ENCODE data around the gene EID2B. TPM values are rescaled to one million over a fixed set of nuclear protein-coding genes. Genes with fewer than 3 reads are reported as not detected.

EID2B gene
- total RNA-seq, 2 experiments from 2014 or later = 4.7 to 7.4 TPM

GRCh38 chr19:39520541-39521484, 11.8 kb downstream of the EID2B start:
- Mint-ChIP-seq H3K36me3 (peaks cover 4% of the 10 kb centered on the region), H3K4me3 (no peak overlapping the region), H3K27ac (no peak overlapping the region), H3K4me1 (peaks cover 5% of the 10 kb centered on the region), H3K27me3 (peaks cover 21% of the 10 kb centered on the region), H3K9me3 (ENCODE audit: low read depth) (no peaks in the 10 kb centered on the region)
- DNase-seq (no peak), ATAC-seq (no peak)
- CTCF ChIA-PET = interaction anchor here (0.6 kb wide), 1 partner anchor 1387 kb away, joined by 4 read pairs; no protein-coding TSS in a partner anchor

- peaks cover 10% of the 10 kb centered on the region for H3K4me1 Mint-ChIP-seq
- no peak for DNase-seq
- CTCF ChIA-PET = interaction anchor here (2.1 to 2.3 kb wide), 2 partner anchors 14 to 16 kb away, joined by 8 read pairs; partner anchors contain the start of gene EID2B
- peaks cover 39% of the 10 kb centered on the region for H3K27me3 Mint-ChIP-seq
- H3K36me3 Mint-ChIP-seq = no peaks in the 10 kb centered on the region
- H3K4me3 Mint-ChIP-seq = no peak overlapping the region
- no peaks in the 10 kb centered on the region for H3K9me3 Mint-ChIP-seq (ENCODE audit: low read depth)
- no peak overlapping the region for H3K27ac Mint-ChIP-seq
- no peak for ATAC-seq
Observed at GRCh38 chr19:39518975-39519374, 13.7 kb downstream of the EID2B start.

DNA sequence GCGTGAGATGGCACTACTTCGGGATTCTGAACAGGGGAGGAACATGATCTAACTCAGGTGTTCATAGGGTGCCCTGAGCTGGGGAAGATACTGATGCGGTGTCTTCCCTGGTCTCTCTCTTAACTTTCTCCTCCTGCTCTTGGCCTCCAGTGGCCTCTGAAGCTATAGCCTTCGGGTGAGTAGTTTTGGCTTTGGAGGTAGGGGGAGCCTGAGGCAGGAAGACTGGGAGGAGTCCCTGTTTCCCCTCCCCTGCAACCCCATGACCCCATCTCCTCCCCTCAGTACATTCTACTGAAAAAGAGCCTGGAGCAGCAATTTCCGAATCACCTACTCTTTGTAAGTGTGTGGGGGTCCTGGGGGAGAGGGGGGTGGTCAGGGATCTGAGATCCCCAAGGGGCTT, 14.2 kb downstream of the EID2B start:
- H3K4me1 Mint-ChIP-seq = peaks cover 10% of the 10 kb centered on the region
- no peak for DNase-seq
- H3K4me3 Mint-ChIP-seq = no peak overlapping the region
- CTCF ChIA-PET = interaction anchor here (1.2 to 2.3 kb wide), 3 partner anchors 9 to 15 kb away, joined by 4 to 8 read pairs (median 8); partner anchors contain the start of gene EID2B
- H3K27me3 Mint-ChIP-seq = peaks cover 45% of the 10 kb centered on the region
- ATAC-seq = no peak
- no peak overlapping the region for H3K27ac Mint-ChIP-seq
- H3K36me3 Mint-ChIP-seq = no peaks in the 10 kb centered on the region
- no peaks in the 10 kb centered on the region for H3K9me3 Mint-ChIP-seq (ENCODE audit: low read depth)

DNA sequence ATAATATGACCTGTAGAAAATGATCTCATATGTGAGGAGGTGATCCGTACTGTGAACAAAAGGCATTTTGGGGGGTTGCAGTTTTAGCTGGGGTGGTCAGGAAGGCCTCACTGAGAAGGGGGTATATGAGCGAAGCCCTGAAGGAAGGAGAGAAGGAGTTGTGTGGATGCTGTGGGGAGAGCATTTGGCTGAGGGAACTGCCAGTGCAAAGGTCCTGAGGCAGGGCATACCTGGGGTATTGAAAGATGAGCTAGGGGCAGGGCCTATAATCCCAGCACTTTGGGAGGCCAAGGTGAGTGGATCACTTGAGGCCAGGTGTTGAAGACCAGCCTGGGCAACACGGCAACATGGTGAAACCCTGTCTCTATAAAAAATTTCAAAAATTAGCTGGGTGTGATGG, 15.2 kb downstream of the EID2B start:
- H3K9me3 Mint-ChIP-seq (ENCODE audit: low read depth) = no peaks in the 10 kb centered on the region
- peaks cover 10% of the 10 kb centered on the region for H3K4me1 Mint-ChIP-seq
- no peak overlapping the region for H3K4me3 Mint-ChIP-seq
- no peak overlapping the region for H3K27ac Mint-ChIP-seq
- peaks cover 51% of the 10 kb centered on the region for H3K27me3 Mint-ChIP-seq
- no peak for ATAC-seq
- CTCF ChIA-PET = interaction anchor here (1.2 to 2.1 kb wide), 2 partner anchors 8 to 15 kb away, joined by 4 to 8 read pairs; partner anchors contain the start of gene EID2B
- H3K36me3 Mint-ChIP-seq = no peaks in the 10 kb centered on the region
- no peak for DNase-seq

DNA sequence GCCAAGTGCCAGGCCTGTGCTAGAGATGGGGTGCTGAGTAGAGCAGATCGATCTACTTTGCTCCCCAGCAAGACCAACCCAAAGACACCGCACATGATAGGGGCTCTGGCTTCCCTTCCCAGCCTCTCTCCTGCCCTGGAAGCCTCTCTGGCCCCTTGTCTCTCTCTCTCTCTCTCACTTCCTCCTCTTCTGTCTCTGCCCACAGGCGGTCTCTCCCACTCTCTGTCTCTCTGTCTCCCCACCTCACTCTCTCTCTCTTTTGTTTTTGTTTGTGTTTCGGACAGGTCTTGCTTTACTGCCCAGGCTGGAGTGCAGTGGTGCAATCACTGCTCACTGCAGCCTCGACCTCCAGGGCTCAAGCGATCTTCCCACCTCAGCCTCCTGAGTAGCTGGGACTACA, 16.4 kb downstream of the EID2B start:
- H3K27me3 Mint-ChIP-seq = peaks cover 56% of the 10 kb centered on the region
- peaks cover 10% of the 10 kb centered on the region for H3K4me1 Mint-ChIP-seq
- no peaks in the 10 kb centered on the region for H3K36me3 Mint-ChIP-seq
- DNase-seq (no peak), ATAC-seq (no peak)
- no peaks in the 10 kb centered on the region for H3K9me3 Mint-ChIP-seq (ENCODE audit: low read depth)
- CTCF ChIA-PET = interaction anchor here (1.1 kb wide), 2 partner anchors 9 to 18 kb away, joined by 3 to 4 read pairs; no protein-coding TSS in a partner anchor
- no peak overlapping the region for H3K27ac Mint-ChIP-seq
- H3K4me3 Mint-ChIP-seq = no peak overlapping the region

- Mint-ChIP-seq H3K27me3 (peaks cover 56% of the 10 kb centered on the region), H3K9me3 (ENCODE audit: low read depth) (no peaks in the 10 kb centered on the region), H3K4me1 (peaks cover 10% of the 10 kb centered on the region), H3K27ac (no peak overlapping the region), H3K36me3 (no peaks in the 10 kb centered on the region), H3K4me3 (peak overlapping the region; percentile 32)
- no peak for ATAC-seq
- CTCF ChIA-PET = interaction anchor here (0.7 to 1.1 kb wide), 3 partner anchors 10 to 18 kb away, joined by 3 to 4 read pairs (median 3); partner anchors contain the start of gene EID2B
- DNase-seq = no peak
Observed at GRCh38 chr19:39515551-39516191, 17.0 kb downstream of the EID2B start.

DNA sequence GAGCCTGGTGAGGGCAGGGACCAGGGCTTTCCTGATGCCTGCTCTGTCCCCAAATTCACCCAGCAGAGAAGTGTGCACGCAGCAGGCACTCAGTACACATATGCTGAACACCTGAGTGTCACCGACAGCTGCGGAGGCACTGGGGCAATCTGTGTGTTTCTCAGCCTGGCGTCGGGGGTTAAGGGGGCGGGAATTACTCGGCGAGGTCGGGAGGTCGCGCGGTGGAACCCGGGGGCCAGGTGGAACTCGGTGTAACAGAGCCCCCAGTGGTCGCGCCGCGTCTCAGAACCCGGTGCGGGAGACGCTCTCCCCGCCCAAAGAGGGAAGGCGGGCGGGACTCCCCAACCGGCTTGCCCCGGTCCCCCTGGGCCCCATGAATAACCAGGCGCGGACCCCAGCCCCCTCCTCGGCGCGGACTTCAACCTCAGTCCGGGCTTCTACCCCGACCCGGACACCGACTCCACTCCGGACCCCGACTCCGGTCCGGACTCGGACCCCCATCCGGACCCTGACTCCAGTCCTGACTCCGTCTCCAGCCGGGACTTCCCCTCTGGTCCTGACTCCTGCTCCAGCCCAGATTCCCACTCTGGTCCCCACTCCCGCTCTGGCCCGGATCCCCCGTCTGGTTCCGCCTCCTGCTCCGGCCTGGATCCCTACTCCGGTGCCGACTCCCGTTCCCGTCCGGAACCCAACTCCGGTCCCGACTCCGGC, 17.7 kb downstream of the EID2B start, which contains the start of gene SELENOV:
SELENOV (plus strand) TSS at position 300 of the 711 bp plus-strand sequence; CDS start at position 374, 74 bp downstream.
- peaks cover 58% of the 10 kb centered on the region for H3K27me3 Mint-ChIP-seq
- ATAC-seq (peak; percentile 39), DNase-seq (no peak)
- H3K9me3 Mint-ChIP-seq (ENCODE audit: low read depth) = no peaks in the 10 kb centered on the region
- H3K36me3 Mint-ChIP-seq = no peaks in the 10 kb centered on the region
- no peak within 1 kb of the TSS for H3K27ac Mint-ChIP-seq
- peaks cover 13% of the 10 kb centered on the region for H3K4me1 Mint-ChIP-seq
- CTCF ChIA-PET = interaction anchor here (0.7 to 1.7 kb wide), 6 partner anchors 10 to 18 kb away, joined by 3 to 7 read pairs (median 3); partner anchors contain the start of genes DLL3 and EID2B
- H3K4me3 Mint-ChIP-seq = peak within 1 kb of the TSS; percentile 32

- H3K27ac Mint-ChIP-seq = no peak overlapping the region
Observed at GRCh38 chr19:39512988-39513387, 19.7 kb downstream of the EID2B start.

GRCh38 chr19:39509233-39509632, 23.4 kb downstream of the EID2B start:
- no peak overlapping the region for H3K4me3 Mint-ChIP-seq
- DNase-seq (no peak), ATAC-seq (no peak)
- no peaks in the 10 kb centered on the region for H3K9me3 Mint-ChIP-seq (ENCODE audit: low read depth)
- H3K27me3 Mint-ChIP-seq = peaks cover 60% of the 10 kb centered on the region
- CTCF ChIA-PET = interaction anchor here (0.7 to 2.7 kb wide), 4 partner anchors 9 to 284 kb away, joined by 3 to 11 read pairs (median 4); partner anchors contain the start of gene EID2B
- H3K36me3 Mint-ChIP-seq = no peaks in the 10 kb centered on the region
- H3K27ac Mint-ChIP-seq = no peak overlapping the region
- H3K4me1 Mint-ChIP-seq = peaks cover 17% of the 10 kb centered on the region

More at GRCh38 chr19:39512988-39513387, 19.7 kb downstream of the EID2B start:
- DNase-seq (no peak), ATAC-seq (no peak)
- Mint-ChIP-seq H3K27me3 (peaks cover 63% of the 10 kb centered on the region), H3K9me3 (ENCODE audit: low read depth) (no peaks in the 10 kb centered on the region), H3K36me3 (no peaks in the 10 kb centered on the region), H3K4me1 (peaks cover 14% of the 10 kb centered on the region), H3K4me3 (no peak overlapping the region)
- CTCF ChIA-PET = interaction anchor here (1.1 to 1.7 kb wide), 2 partner anchors 15 to 28 kb away, joined by 3 to 4 read pairs; partner anchors contain the start of gene DLL3

DNA sequence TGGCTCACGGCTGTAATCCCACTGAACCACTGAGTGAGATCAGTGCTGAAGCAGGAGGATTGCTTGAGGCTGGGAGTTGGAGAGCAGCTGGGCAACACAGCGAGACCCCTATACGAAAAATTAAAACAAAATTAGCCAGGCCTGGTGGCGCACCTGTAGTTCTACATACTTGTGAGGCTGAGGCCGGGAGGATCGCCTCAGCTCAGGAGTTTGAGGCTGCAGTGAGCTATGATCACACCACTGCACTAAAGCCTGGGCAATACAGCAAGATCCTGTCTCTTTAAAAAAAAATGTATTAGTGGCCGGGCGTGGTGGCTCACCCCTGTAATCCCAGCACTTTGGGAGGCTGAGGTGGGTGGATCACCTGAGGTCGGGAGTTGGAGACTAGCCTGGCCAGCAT, 24.0 kb downstream of the EID2B start:
- DNase-seq = no peak
- no peaks in the 10 kb centered on the region for H3K9me3 Mint-ChIP-seq (ENCODE audit: low read depth)
- CTCF ChIA-PET = interaction anchor here (0.7 to 2.7 kb wide), 4 partner anchors 9 to 284 kb away, joined by 3 to 11 read pairs (median 4); partner anchors contain the start of gene EID2B
- peaks cover 58% of the 10 kb centered on the region for H3K27me3 Mint-ChIP-seq
- no peak overlapping the region for H3K27ac Mint-ChIP-seq
- H3K4me1 Mint-ChIP-seq = peaks cover 17% of the 10 kb centered on the region
- H3K4me3 Mint-ChIP-seq = no peak overlapping the region
- ATAC-seq = no peak
- no peaks in the 10 kb centered on the region for H3K36me3 Mint-ChIP-seq

- H3K27ac Mint-ChIP-seq = no peak overlapping the region
- no peak for ATAC-seq
- no peaks in the 10 kb centered on the region for H3K36me3 Mint-ChIP-seq
- DNase-seq = no peak
- H3K4me1 Mint-ChIP-seq = peaks cover 22% of the 10 kb centered on the region
- H3K4me3 Mint-ChIP-seq = peak overlapping the region; percentile 74
- peaks cover 58% of the 10 kb centered on the region for H3K27me3 Mint-ChIP-seq
- CTCF ChIA-PET = interaction anchor here (1.0 to 2.7 kb wide), 3 partner anchors 10 to 29 kb away, joined by 3 to 11 read pairs (median 6); partner anchors contain the start of genes DLL3 and EID2B
- no peaks in the 10 kb centered on the region for H3K9me3 Mint-ChIP-seq (ENCODE audit: low read depth)
Observed at GRCh38 chr19:39507715-39508364, 24.8 kb downstream of the EID2B start.
